ENCODE results near the gene GDF10. TPM values are rescaled to one million over a fixed set of nuclear protein-coding genes. Genes with fewer than 3 reads are reported as not detected.

The GDF10 gene
- polyA plus RNA-seq, 1 donor from 2014 or later, result 0.66 TPM

DNA sequence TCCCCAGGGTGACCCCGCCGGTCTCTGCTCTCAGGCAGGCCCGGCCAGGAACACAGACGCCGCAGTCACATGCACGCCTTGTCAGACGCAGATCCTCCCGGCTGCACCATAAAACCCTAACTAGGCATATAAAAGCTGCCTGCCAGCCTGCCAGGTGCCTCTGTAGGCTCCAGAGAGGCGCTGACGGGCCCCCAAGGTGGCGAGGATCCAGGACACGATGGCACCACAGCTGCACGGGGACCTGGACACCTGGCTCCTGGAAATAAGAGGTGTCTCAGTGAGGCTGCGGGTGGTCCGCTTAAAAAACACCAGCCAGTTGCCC lies 21.9 kb upstream of the GDF10 start:
- no peak overlapping the region for H3K9ac ChIP-seq (ENCODE audit: low read length)
- H3K9me3 ChIP-seq (ENCODE audit: low read length), result peaks cover 5% of the 10 kb centered on the region
- H2AFZ ChIP-seq (ENCODE audit: low read depth, low read length), result no peak overlapping the region
- no peak overlapping the region for H3K4me2 ChIP-seq (ENCODE audit: low read length)
- H3K27me3 ChIP-seq (ENCODE audit: insufficient read depth, low read depth, low read length), result no peaks in the 10 kb centered on the region
- no peaks in the 10 kb centered on the region for H3F3A ChIP-seq (ENCODE audit: insufficient read depth, low read length, poor library complexity, severe bottlenecking)
- no peak overlapping the region for H3K4me3 ChIP-seq (ENCODE audit: low read length)
- H3K9me2 ChIP-seq (ENCODE audit: insufficient read depth, low read length), result no peaks in the 10 kb centered on the region
- H3K79me2 ChIP-seq (replicated peaks; ENCODE audit: insufficient read depth, low read length), result no peaks in the 10 kb centered on the region
- H3K36me3 ChIP-seq (ENCODE audit: insufficient read depth, low read length), result no peaks in the 10 kb centered on the region
- TF ChIP-seq TAF1 (IDR thresholded peaks at IDR 0.05; ENCODE audit: low read depth) (no peak), EZH2 (IDR thresholded peaks at IDR 0.05; ENCODE audit: borderline replicate concordance, insufficient read depth, low read length, poor library complexity, severe bottlenecking) (no peak), EP300 (conservative IDR thresholded peaks at IDR 0.05; ENCODE audit: poor library complexity, severe bottlenecking) (no peak), RAD21 (conservative IDR thresholded peaks at IDR 0.05) (no peak), POLR2AphosphoS5 (IDR thresholded peaks at IDR 0.05) (no peak)
- TF ChIP-seq, protein P1, sequence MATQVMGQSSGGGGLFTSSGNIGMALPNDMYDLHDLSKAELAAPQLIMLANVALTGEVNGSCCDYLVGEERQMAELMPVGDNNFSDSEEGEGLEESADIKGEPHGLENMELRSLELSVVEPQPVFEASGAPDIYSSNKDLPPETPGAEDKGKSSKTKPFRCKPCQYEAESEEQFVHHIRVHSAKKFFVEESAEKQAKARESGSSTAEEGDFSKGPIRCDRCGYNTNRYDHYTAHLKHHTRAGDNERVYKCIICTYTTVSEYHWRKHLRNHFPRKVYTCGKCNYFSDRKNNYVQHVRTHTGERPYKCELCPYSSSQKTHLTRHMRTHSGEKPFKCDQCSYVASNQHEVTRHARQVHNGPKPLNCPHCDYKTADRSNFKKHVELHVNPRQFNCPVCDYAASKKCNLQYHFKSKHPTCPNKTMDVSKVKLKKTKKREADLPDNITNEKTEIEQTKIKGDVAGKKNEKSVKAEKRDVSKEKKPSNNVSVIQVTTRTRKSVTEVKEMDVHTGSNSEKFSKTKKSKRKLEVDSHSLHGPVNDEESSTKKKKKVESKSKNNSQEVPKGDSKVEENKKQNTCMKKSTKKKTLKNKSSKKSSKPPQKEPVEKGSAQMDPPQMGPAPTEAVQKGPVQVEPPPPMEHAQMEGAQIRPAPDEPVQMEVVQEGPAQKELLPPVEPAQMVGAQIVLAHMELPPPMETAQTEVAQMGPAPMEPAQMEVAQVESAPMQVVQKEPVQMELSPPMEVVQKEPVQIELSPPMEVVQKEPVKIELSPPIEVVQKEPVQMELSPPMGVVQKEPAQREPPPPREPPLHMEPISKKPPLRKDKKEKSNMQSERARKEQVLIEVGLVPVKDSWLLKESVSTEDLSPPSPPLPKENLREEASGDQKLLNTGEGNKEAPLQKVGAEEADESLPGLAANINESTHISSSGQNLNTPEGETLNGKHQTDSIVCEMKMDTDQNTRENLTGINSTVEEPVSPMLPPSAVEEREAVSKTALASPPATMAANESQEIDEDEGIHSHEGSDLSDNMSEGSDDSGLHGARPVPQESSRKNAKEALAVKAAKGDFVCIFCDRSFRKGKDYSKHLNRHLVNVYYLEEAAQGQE (IDR thresholded peaks at IDR 0.05; ENCODE audit: borderline replicate concordance), result no peak
- no peaks in the 10 kb centered on the region for H4K20me1 ChIP-seq (ENCODE audit: insufficient read depth)
- H3K27ac ChIP-seq (ENCODE audit: low read length), result no peak overlapping the region

DNA sequence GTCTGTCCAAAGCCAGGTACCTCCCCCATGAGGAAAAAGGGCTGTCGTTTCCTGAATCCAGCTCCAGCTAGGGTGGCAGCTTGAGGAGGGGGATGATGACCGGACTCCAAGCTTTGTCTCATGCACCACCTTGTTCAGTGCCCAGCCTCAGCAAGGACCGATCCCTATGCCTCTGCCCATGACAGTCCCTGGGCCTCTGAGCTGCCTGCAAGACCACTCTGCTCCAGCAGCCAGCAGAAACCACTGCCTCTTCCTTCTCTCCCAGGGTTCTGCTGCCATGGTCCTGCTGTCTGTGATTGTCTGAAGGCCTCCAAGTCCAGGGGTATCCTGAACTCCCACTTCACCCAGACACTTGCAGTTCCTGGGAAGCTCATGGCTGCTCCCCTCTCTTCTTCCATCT lies 21.3 kb upstream of the GDF10 start:
- no peak for TF ChIP-seq POLR2AphosphoS5 (IDR thresholded peaks at IDR 0.05)
- TF ChIP-seq RAD21 (conservative IDR thresholded peaks at IDR 0.05), result no peak
- no peak for TF ChIP-seq MXI1 (conservative IDR thresholded peaks at IDR 0.05; ENCODE audit: poor library complexity, severe bottlenecking)
- TF ChIP-seq, protein P1 (IDR thresholded peaks at IDR 0.05; ENCODE audit: borderline replicate concordance), result no peak
- no peak for TF ChIP-seq EZH2 (IDR thresholded peaks at IDR 0.05; ENCODE audit: borderline replicate concordance, insufficient read depth, low read length, poor library complexity, severe bottlenecking)
- no peak for TF ChIP-seq TAF1 (IDR thresholded peaks at IDR 0.05; ENCODE audit: low read depth)
- no peak for TF ChIP-seq SMC3 (conservative IDR thresholded peaks at IDR 0.05; ENCODE audit: poor library complexity)
- TF ChIP-seq, protein P2, sequence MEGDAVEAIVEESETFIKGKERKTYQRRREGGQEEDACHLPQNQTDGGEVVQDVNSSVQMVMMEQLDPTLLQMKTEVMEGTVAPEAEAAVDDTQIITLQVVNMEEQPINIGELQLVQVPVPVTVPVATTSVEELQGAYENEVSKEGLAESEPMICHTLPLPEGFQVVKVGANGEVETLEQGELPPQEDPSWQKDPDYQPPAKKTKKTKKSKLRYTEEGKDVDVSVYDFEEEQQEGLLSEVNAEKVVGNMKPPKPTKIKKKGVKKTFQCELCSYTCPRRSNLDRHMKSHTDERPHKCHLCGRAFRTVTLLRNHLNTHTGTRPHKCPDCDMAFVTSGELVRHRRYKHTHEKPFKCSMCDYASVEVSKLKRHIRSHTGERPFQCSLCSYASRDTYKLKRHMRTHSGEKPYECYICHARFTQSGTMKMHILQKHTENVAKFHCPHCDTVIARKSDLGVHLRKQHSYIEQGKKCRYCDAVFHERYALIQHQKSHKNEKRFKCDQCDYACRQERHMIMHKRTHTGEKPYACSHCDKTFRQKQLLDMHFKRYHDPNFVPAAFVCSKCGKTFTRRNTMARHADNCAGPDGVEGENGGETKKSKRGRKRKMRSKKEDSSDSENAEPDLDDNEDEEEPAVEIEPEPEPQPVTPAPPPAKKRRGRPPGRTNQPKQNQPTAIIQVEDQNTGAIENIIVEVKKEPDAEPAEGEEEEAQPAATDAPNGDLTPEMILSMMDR (IDR thresholded peaks at IDR 0.05; ENCODE audit: poor library complexity, severe bottlenecking), result no peak
- TF ChIP-seq EP300 (conservative IDR thresholded peaks at IDR 0.05; ENCODE audit: poor library complexity, severe bottlenecking), result no peak
- H3K9me2 ChIP-seq (ENCODE audit: insufficient read depth, low read length), result no peaks in the 10 kb centered on the region
- no peaks in the 10 kb centered on the region for H4K20me1 ChIP-seq (ENCODE audit: insufficient read depth)
- no peak overlapping the region for H3K27ac ChIP-seq (ENCODE audit: low read length)
- no peaks in the 10 kb centered on the region for H3F3A ChIP-seq (ENCODE audit: insufficient read depth, low read length, poor library complexity, severe bottlenecking)
- no peaks in the 10 kb centered on the region for H3K9me3 ChIP-seq (ENCODE audit: low read length)
- H2AFZ ChIP-seq (ENCODE audit: low read depth, low read length), result no peak overlapping the region
- no peaks in the 10 kb centered on the region for H3K27me3 ChIP-seq (ENCODE audit: insufficient read depth, low read depth, low read length)
- no peaks in the 10 kb centered on the region for H3K79me2 ChIP-seq (replicated peaks; ENCODE audit: insufficient read depth, low read length)
- no peak overlapping the region for H3K9ac ChIP-seq (ENCODE audit: low read length)
- H3K36me3 ChIP-seq (ENCODE audit: insufficient read depth, low read length), result no peaks in the 10 kb centered on the region
- no peak overlapping the region for H3K4me3 ChIP-seq (ENCODE audit: low read length)
- H3K4me2 ChIP-seq (ENCODE audit: low read length), result no peak overlapping the region

Measured in neural cell (in vitro differentiated cells).